Hypothalamus (tissue), 51 donors: Measurements from ENCODE around the gene SLC7A6.

Source experiments
- DNase-seq, 51 donors: peaks; one replicate each; lab custom pipeline; 2025; lab: John Stamatoyannopoulos, UW

Gene SLC7A6

GRCh38 chr16:68252383-68252782 is 11.9 kb upstream of the SLC7A6 start:
- DNase-seq, result no peak

DNA sequence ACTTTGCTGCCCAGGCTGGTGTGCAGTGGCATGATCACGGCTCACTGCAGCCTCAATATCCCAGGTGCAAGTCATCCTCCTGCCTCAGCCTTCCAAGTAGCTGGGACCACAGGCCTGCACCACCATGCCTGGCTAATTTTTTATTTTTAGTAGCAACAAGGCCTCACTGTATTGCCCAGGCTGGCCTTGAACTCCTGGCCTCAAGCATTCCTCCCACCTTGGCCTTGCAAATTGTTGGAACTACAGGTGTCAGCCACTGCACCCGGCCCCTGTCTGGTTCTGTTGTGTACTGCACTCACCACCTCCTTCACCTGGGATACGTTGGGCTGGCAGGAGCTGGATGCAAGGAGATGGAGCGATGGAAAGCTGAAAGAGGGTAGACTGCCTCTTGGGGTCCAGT is 10.6 kb upstream of the SLC7A6 start:
- DNase-seq, result no peak

GRCh38 chr16:68255712-68256111 is 8.6 kb upstream of the SLC7A6 start:
- DNase-seq, result no peak

DNA sequence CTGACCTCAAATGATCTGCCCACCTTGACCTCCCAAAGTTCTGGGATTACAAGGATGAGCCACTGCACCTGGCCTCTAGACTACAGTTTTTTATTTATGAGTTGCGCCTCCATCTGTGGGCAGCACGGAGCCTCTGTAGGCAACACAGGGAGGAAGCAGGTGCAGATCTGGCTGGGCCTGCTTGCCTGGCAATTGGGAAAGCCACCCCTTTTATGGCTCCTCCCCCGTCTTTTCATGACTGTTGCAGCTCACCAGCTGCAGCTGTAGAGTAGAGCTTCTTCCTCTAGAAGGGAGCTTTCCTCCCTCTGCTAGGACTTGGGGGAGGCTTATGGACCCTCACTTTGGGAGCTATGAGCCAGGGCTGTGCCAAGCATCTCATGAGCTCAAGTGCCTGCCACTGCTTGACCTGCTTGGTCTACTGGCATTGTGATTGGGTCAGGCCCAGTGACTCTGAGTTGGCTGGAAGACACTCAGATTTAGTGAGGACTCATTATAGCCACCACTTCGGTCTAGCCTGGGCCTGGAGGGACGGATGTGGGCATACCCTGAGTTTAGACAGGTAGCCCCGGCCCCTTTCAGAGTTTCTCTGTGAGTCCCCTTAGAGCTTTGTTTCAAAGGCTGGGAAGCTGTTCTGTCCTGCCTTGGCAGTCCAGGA is 6.9 kb upstream of the SLC7A6 start:
- DNase-seq, result peak in 2 of 51 donors; percentile 4 to 10

GRCh38 chr16:68257906-68258800 is 6.2 kb upstream of the SLC7A6 start:
- no peak for DNase-seq

- no peak for DNase-seq
Observed at GRCh38 chr16:68259007-68259825, 5.1 kb upstream of the SLC7A6 start.

- DNase-seq, result no peak
Observed at GRCh38 chr16:68263559-68264127, 683 bp upstream of the SLC7A6 start.

- peak in 15 of 51 donors; percentile 5 to 42 (median 25) for DNase-seq
Observed at GRCh38 chr16:68265078-68265920, 973 bp downstream of the SLC7A6 start.

GRCh38 chr16:68267612-68268405 is 3.5 kb downstream of the SLC7A6 start:
- no peak for DNase-seq

- no peak for DNase-seq
Observed at GRCh38 chr16:68269793-68270192, 5.5 kb downstream of the SLC7A6 start.

DNA sequence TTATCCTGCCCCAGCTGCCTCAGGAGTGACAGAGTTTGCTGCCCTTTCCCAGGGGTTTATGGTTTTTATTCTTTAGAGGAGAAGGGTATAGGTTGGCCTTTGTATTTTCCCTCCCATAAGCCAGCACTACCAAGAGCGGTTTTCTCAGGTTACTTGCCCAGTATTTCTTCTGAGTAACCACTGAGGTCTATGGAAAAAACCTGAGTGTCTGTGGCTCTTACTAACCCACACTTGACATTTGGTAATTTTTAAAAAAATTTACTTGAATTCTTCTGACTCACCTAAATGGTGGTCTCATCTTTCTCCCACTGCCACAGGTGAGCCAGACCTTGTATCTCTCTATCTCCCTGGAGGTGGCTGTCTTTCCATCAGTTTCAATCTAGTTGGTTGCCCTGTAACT is 6.0 kb downstream of the SLC7A6 start:
- DNase-seq, result no peak

DNA sequence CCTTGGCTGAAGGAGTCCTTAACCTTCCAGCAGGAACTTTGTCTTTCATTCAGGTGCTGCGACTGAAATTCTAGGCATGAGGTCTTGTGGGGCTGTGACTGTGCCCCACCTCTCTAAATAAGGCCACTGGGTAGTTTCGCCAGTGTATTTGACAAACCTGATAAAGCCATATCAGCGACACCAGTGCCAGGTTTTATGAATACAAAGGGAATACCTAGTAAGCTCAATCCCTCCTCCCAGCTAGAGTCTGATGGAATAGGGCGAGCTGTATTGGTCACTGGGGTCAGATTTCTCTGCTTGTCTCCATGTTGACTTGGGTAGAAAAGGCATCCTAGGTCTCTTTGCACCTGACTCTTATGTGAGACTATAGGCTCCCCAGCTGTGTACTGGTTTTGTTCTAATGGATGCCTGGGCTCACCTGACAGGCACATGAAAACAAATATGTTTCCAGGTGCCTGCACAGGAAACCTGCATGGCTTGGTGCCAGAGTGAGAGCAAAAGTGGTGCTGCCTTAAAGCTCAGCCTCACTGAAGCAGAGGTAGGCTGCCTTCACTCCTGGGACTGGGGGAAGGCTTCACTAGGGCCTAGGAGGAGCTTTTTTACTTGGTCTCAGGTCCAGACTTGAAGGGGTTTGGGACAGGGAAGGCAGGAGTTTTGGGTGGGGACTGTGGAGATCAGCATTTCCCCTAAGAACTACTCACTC is 8.3 kb downstream of the SLC7A6 start:
- DNase-seq, result no peak

DNA sequence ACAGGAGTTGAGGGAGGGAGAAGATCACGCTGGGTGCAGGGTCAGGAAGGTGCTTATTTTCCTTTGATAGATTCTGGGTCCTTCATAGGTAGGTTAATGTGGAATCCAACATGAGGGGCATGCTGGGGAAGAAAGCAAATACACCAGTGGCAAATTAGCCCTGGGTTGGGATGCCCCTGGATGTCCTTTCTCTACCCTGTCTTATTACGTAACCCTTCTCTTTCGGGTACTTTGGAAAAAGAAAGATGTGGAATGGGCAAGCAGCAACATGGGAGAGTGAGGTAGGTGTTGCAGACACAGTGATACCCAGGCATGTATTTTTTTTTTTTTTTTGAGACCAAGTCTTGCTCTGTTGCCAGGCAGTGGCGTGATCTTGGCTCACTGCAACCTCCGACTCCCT is 9.1 kb downstream of the SLC7A6 start:
- no peak for DNase-seq

DNA sequence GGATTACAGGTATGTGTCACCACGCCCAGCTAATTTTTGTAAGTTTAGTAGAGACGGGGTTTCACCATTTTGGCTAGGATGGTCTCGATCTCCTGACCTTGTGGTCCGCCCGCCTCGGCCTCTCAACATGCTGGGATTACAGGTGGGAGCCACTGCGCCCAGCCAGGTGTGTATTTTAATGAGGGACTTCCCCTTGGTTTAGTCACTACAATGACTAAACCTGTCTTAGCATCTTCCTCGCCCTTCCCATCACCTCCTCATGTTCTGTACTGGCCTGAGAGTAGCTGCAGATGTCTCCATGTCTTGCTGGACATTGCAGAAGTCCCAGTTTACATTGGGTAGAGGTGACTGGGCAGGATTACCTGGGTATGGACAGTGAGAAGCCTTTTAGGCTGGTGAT is 9.6 kb downstream of the SLC7A6 start:
- no peak for DNase-seq

GRCh38 chr16:68274441-68274840 is 10.1 kb downstream of the SLC7A6 start:
- no peak for DNase-seq

DNA sequence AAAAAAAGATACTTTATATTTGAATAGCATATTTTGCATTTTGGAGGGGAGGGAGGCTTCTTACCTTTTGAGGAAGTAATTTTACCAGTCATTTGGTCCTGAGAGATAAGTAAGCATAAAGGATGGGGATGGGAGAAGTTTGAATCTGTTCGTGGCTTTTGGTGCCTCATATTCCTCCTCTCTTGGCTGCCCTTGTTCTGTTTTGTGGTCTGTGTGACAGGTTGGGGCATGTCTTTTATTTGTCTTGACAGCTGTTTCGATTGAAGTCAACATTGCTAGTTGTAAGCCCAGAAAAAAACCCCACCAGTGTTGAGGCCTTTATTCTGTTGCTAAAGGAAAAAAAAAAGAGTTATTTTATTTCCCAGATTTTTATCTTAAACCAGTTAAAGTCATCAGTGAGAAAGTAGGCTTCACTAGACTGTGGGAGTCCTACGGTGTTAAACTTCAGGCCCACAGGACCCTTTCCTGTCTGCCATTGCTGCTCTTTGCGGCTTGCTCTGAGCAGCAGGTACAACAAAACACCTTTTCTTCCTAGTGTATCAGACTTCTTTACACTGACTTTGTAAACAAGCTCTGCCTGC is 11.4 kb downstream of the SLC7A6 start:
- DNase-seq, result no peak

- DNase-seq, result no peak
Observed at GRCh38 chr16:68276223-68276622, 11.9 kb downstream of the SLC7A6 start.
